Astrocyte (in vitro differentiated cells and primary cell): ENCODE data around the gene CDK9.

Experiments used
- EZH2 ChIP-seq: IDR thresholded peaks from 2 replicates; pipeline ENCODE4 v1.6.1; 2012; ENCODE audit warnings: mild to moderate bottlenecking, low read length, inconsistent platforms; ENCODE audit not compliant: insufficient read depth
- TF ChIP-seq, protein P1 (sequence below): IDR thresholded peaks from 2 replicates; pipeline ENCODE4 v1.5.1; 2011; ENCODE audit warnings: low read depth, mild to moderate bottlenecking, inconsistent platforms, low read length, moderate library complexity; ENCODE audit not compliant: insufficient read depth

DNA sequence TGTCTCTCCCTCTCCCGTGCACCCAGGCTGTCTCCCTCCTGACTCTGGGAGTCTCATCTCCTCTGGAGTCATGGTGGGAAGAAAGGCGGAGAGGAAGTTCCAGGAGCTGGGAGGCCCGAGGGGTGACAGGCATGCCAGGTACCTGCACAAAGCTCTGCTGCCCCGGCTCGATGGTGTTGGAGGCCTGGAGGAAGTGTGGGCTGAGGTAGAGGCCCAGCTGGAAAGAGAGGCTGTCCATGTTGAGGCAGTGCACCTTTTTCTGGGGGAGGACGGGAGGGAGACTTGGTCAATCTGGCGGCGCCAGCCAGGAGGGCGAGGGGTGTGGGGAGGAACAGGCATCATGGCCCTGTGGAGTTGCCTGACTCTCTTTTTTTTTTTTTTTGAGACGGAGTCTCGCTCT, 32.7 kb downstream of the CDK9 start:
- TF ChIP-seq, protein P1, sequence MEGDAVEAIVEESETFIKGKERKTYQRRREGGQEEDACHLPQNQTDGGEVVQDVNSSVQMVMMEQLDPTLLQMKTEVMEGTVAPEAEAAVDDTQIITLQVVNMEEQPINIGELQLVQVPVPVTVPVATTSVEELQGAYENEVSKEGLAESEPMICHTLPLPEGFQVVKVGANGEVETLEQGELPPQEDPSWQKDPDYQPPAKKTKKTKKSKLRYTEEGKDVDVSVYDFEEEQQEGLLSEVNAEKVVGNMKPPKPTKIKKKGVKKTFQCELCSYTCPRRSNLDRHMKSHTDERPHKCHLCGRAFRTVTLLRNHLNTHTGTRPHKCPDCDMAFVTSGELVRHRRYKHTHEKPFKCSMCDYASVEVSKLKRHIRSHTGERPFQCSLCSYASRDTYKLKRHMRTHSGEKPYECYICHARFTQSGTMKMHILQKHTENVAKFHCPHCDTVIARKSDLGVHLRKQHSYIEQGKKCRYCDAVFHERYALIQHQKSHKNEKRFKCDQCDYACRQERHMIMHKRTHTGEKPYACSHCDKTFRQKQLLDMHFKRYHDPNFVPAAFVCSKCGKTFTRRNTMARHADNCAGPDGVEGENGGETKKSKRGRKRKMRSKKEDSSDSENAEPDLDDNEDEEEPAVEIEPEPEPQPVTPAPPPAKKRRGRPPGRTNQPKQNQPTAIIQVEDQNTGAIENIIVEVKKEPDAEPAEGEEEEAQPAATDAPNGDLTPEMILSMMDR: no peak
- no peak for TF ChIP-seq EZH2
